Panc1 (cell line): ENCODE measurements around the gene MAML3. TPM values are rescaled to one million over a fixed set of nuclear protein-coding genes. Genes with fewer than 3 reads are reported as not detected.
A peak's percentile ranks its signal among the peaks of the same experiment; 100 is the strongest.

Source experiments
- ATAC-seq: fragments of 200-7000 bp; cut with Tn5 transposase; 2 replicates; pipeline ENCODE4 v1.9.1; 2020; ENCODE audit warnings: mild to moderate bottlenecking, moderate library complexity
- BruUV-seq: library from RNA; stranded (reverse); fragments of 400-500 nt; replicated peaks from 2 replicates; lab custom pipeline; 2021; lab: Mats Ljungman, UMichigan
- CTCF ChIA-PET: fragments of 300-600 bp; sonication (Branson Sonifier 250); formaldehyde crosslinking; loops from one replicate; lab custom pipeline; 2022; ENCODE audit warnings: antibody characterized with exemption; lab: Charles Lee
- POLR2A ChIA-PET: fragments of 300-600 bp; sonication (Branson Sonifier 250); formaldehyde crosslinking; loops from one replicate; lab custom pipeline; 2022; ENCODE audit warnings: antibody characterized with exemption; lab: Charles Lee
- DNase-seq: peaks from one replicate; pipeline ENCODE4 v3.0.0-alpha.2; 2010; ENCODE audit warnings: low read depth, low spot score
- H3K27ac ChIP-seq: 2 replicates; pipeline ENCODE4 v1.5.1; 2011; ENCODE audit warnings: mild to moderate bottlenecking, low read length, inconsistent platforms
- H3K27me3 ChIP-seq: fragments of 200-500 bp; sonication (Bioruptor generic); 2 replicates; pipeline ENCODE4 v1.6.0; 2014; ENCODE audit warnings: low read length, inconsistent platforms; ENCODE audit not compliant: control insufficient read depth, insufficient read depth
- H3K36me3 ChIP-seq: fragments of 200-500 bp; sonication (Bioruptor generic); 2 replicates; pipeline ENCODE4 v1.5.1; 2014; ENCODE audit warnings: inconsistent platforms, mild to moderate bottlenecking, low read length, moderate library complexity; ENCODE audit not compliant: control insufficient read depth, insufficient read depth
- H3K4me1 ChIP-seq: 2 replicates; pipeline ENCODE4 v1.5.1; 2011; ENCODE audit warnings: inconsistent platforms, mild to moderate bottlenecking, low read length, moderate library complexity; ENCODE audit not compliant: control insufficient read depth, insufficient read depth
- H3K4me3 ChIP-seq, 2 experiments: 2 replicates each; pipeline ENCODE4 v1.5.1; 2011 to 2012; ENCODE audit warnings: low read depth in 2 of 2, low read length in 2 of 2, mild to moderate bottlenecking in 2 of 2, inconsistent platforms in 1 of 2, moderate library complexity in 1 of 2
- H3K9me3 ChIP-seq: fragments of 200-500 bp; sonication (Bioruptor generic); 2 replicates; pipeline ENCODE4 v1.5.1; 2014; ENCODE audit warnings: low read depth, mild to moderate bottlenecking, inconsistent platforms, low read length, moderate library complexity; ENCODE audit not compliant: control insufficient read depth, insufficient read depth
- CTCF ChIP-seq: fragments of 450-650 bp; IDR thresholded peaks from 2 replicates; pipeline ENCODE4 v1.5.1; 2017; ENCODE audit warnings: mild to moderate bottlenecking
- POLR2AphosphoS5 ChIP-seq: IDR thresholded peaks from 2 replicates; pipeline ENCODE4 v1.6.1; 2012; ENCODE audit warnings: mild to moderate bottlenecking, low read depth, low read length, moderate library complexity
- REST ChIP-seq, 2 experiments: IDR thresholded peaks; 2 replicates each; pipeline ENCODE4 v1.6.1; 2011 to 2012; ENCODE audit warnings: low read depth in 2 of 2, control low read depth in 1 of 2, low read length in 1 of 2, mild to moderate bottlenecking in 1 of 2, moderate library complexity in 1 of 2; ENCODE audit not compliant: insufficient read depth in 1 of 2
- SIN3A ChIP-seq: IDR thresholded peaks from 2 replicates; pipeline ENCODE4 v1.6.1; 2012; ENCODE audit warnings: low read depth, mild to moderate bottlenecking, low read length, moderate library complexity, borderline replicate concordance; ENCODE audit not compliant: insufficient read depth
- TCF7L2 ChIP-seq: IDR thresholded peaks from 2 replicates; pipeline ENCODE4 v1.6.1; 2011; ENCODE audit warnings: mild to moderate bottlenecking, low read depth, low read length, inconsistent platforms
- in situ Hi-C: cut with HindIII; loops from 2 replicates; pipeline ENCODE4 v1.10.0; 2016; ENCODE audit warnings: low sequenced_read_pairs, low pct_unique_long_range_greater_than_20kb
- intact Hi-C: fragments of 100-400 bp; cut with micrococcal nuclease; formaldehyde crosslinking; loops from one replicate; pipeline ENCODE4 v1.10.0; 2022; ENCODE audit not compliant: unreplicated experiment
- total RNA-seq: library from RNA; stranded (reverse); gene quantifications from one replicate; pipeline ENCODE4 v1.2.1, GENCODE V29; 2021; ENCODE audit not compliant: unreplicated experiment

MAML3 gene
- total RNA-seq, 1 experiment from 2014 or later: 7.7 TPM

GRCh38 chr4:140123666-140124377 is 30.2 kb downstream of the MAML3 start:
- ChIA-PET CTCF (no interaction called here), POLR2A (no interaction called here)
- Histone ChIP-seq H3K27me3 (no peaks in the 10 kb centered on the region), H3K36me3 (no peaks in the 10 kb centered on the region), H3K9me3 (no peaks in the 10 kb centered on the region), H3K4me1 (no peaks in the 10 kb centered on the region), H3K27ac (peak overlapping the region; percentile 34; the same call in 1 of the 2 replicates), H3K4me3 (no peak overlapping the region)
- TF ChIP-seq POLR2AphosphoS5: no peak
- no peak for TF ChIP-seq REST (IDR thresholded peaks at IDR 0.05; ENCODE audit: insufficient read depth in 1 of 2, low read depth in 2 of 2, low read length in 1 of 2)
- TF ChIP-seq CTCF: no peak
- no peak for TF ChIP-seq TCF7L2
- TF ChIP-seq SIN3A: no peak
- no peak for ATAC-seq
- no peak for DNase-seq
- intact Hi-C loops (no loop called here), in situ Hi-C loops (no loop called here)
- no TSS peak for BruUV-seq

GRCh38 chr4:140122891-140123290 is 31.1 kb downstream of the MAML3 start:
- intact Hi-C loops: no loop called here

More at GRCh38 chr4:140122891-140123290, 31.1 kb downstream of the MAML3 start:
- no peaks in the 10 kb centered on the region for H3K27me3 ChIP-seq
- DNase-seq (no peak), ATAC-seq (no peak)
- H3K4me1 ChIP-seq: no peaks in the 10 kb centered on the region
- ChIA-PET POLR2A (no interaction called here), CTCF (no interaction called here)
- BruUV-seq: no TSS peak
- H3K36me3 ChIP-seq: no peaks in the 10 kb centered on the region
- no peak overlapping the region for H3K4me3 ChIP-seq
- TF ChIP-seq CTCF (no peak), TCF7L2 (no peak), POLR2AphosphoS5 (no peak), SIN3A (no peak), REST (IDR thresholded peaks at IDR 0.05; ENCODE audit: insufficient read depth in 1 of 2, low read depth in 2 of 2, low read length in 1 of 2) (no peak)
- no peak overlapping the region for H3K27ac ChIP-seq
- in situ Hi-C loops: no loop called here
- no peaks in the 10 kb centered on the region for H3K9me3 ChIP-seq
